HL-60 (cell line): ENCODE measurements around the gene PRKRA.

ENCODE experiments used
- DNase-seq, 2 experiments: peaks; one replicate each; pipeline ENCODE4 v3.0.0-alpha.2; 2010 to 2020; ENCODE audit warnings: low read depth in 1 of 2, low spot score in 1 of 2
- H3K27ac ChIP-seq: fragments of 250-450 bp; sonication (Bioruptor Pico); replicated peaks from 2 replicates; pipeline ENCODE4 v1.5.1; 2020; ENCODE audit warnings: mild to moderate bottlenecking, moderate library complexity
- H3K27me3 ChIP-seq: fragments of 250-450 bp; sonication (Bioruptor Pico); 2 replicates; pipeline ENCODE4 v1.5.1; 2021; ENCODE audit warnings: mild to moderate bottlenecking, moderate library complexity; ENCODE audit not compliant: insufficient read depth, poor library complexity, severe bottlenecking
- H3K4me3 ChIP-seq: replicated peaks from 2 replicates; pipeline ENCODE4 v1.5.1; 2011; ENCODE audit warnings: mild to moderate bottlenecking, control low read depth, low read length; ENCODE audit not compliant: insufficient read depth
- CTCF ChIP-seq: IDR thresholded peaks from one replicate; pipeline ENCODE4 v1.5.1; 2011; ENCODE audit warnings: low read length, control low read depth, inconsistent platforms; ENCODE audit not compliant: insufficient read depth
- GABPA ChIP-seq: IDR thresholded peaks from 2 replicates; pipeline ENCODE4 v1.6.1; 2012; ENCODE audit warnings: low read depth
- POLR2AphosphoS5 ChIP-seq: IDR thresholded peaks from 2 replicates; pipeline ENCODE4 v1.6.1; 2012; ENCODE audit warnings: low read depth
- REST ChIP-seq: IDR thresholded peaks from 2 replicates; pipeline ENCODE4 v1.6.1; 2012; ENCODE audit warnings: low read depth; ENCODE audit not compliant: insufficient replicate concordance
- SPI1 ChIP-seq: IDR thresholded peaks from 2 replicates; pipeline ENCODE4 v1.6.1; 2012; ENCODE audit warnings: low read depth, mild to moderate bottlenecking, borderline replicate concordance

The PRKRA gene

DNA sequence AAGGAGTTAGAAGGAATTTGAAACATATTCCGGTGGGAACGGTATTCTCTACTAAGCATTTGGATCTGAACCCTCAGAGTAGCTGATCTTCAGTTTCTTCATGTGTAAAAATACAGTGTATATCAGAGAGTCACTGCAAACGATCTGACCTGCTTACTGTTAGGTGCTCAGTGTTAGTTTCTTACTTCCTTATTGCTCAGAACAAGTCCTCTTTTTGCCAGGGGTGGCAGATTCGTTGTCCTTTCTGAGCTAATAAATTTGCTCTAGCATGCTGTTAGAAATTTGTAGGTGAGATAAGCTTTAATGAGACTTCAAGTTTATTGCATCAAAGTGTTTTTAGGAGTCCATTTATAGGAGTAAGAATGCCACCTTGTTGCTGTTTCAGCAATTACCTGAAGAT is 45.1 kb upstream of the PRKRA start:
- no peak for TF ChIP-seq REST
- TF ChIP-seq CTCF, result no peak
- no peak for TF ChIP-seq GABPA
- TF ChIP-seq POLR2AphosphoS5, result no peak
- TF ChIP-seq SPI1, result no peak
- Histone ChIP-seq H3K27me3 (no peaks in the 10 kb centered on the region), H3K4me3 (no peak overlapping the region), H3K27ac (no peak overlapping the region)
- DNase-seq, result no peak

GRCh38 chr2:178491612-178492011 is 40.6 kb upstream of the PRKRA start:
- Histone ChIP-seq H3K27ac (no peak overlapping the region), H3K27me3 (no peaks in the 10 kb centered on the region), H3K4me3 (no peak overlapping the region)
- no peak for DNase-seq
- TF ChIP-seq CTCF (no peak), SPI1 (no peak), POLR2AphosphoS5 (no peak), REST (no peak), GABPA (no peak)

DNA sequence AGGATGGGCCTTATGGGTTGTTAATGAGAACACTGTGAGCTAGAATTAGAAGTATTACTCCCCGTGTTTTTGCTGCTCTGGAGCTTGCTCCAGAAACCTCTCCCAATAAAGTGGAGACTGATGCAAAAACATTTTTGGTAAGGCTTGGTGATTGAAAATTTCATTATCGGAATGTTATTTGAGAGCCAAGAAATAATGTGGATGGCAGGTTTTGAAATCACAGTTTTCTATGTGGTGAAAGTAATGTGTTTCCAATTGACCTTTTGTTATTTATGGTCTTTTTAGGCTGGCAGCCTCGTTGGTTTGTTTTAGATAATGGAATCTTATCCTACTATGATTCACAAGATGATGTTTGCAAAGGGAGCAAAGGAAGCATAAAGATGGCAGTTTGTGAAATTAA is 34.4 kb upstream of the PRKRA start:
- Histone ChIP-seq H3K27me3 (no peaks in the 10 kb centered on the region), H3K4me3 (no peak overlapping the region), H3K27ac (no peak overlapping the region)
- no peak for DNase-seq
- TF ChIP-seq REST (no peak), CTCF (no peak), GABPA (no peak), SPI1 (no peak), POLR2AphosphoS5 (no peak)
